ENCODE results near the gene ELFN1.

ELFN1 gene

DNA sequence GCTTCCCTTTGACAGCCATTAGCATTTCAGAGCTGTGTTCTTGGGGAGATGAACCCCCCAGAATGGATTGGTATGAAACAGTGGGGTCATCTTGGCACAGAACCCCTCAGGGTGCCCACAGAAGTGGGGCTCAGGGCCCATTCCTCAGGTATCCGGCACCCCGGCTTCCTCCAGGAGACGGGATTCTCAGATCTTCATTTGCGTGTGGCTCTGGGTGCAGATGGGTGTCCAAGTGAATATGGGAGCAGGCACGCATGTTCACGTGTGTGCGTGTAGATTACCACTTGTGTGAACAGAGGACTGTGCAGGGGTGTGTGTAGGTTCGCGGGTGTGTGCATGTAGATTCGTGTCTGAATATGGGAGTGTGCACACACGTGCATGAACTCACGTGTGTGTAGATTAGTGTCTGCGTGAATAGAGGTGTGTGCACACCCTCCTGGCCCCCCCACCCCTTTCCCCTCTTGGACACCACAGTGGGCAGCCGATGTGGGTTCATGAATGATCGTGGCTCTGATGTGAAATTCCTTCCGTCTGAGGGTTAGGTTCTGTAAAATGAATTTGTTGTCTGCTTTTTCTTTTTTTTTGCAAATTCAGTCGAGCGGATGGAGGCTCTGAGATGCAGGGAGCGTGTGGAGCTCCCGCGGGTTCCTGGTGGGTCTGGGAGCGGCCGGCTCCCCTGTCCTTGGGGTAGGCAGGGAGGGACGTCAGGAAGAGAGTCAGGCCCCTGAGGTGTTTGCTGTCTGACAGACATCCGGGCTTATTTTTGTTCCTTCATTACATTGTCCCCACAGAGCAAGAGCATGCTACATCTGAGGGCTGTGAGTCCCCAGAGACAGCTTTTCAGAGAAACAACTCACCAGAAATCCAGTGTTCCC, 7.4 kb downstream of the ELFN1 start:
- DNase-seq: no peak

DNA sequence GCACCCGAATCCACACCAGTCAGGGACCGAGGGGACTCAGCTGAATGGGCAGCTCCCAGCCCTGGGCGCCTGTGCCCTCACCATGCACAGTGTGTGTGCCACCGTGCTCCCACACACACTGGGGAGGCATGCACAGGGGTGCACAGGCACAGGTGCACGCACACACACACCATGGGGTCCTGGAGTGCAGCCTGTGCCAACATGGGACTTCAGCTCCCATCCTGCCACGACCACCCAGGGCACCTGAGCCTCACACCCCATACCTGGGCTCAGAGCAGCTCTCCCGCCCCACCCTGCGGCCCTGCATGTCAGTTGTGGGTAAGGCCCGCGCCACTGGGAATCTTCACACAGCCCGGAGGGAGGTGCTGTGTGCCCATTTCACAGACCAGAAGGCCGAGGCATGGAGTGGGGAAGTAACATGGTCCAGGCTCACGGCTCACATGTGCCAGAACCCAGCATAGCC, 8.0 kb downstream of the ELFN1 start:
- no peak for DNase-seq

- no peak for DNase-seq
Measured at GRCh38 chr7:1678571-1679325, 8.7 kb downstream of the ELFN1 start.

DNA sequence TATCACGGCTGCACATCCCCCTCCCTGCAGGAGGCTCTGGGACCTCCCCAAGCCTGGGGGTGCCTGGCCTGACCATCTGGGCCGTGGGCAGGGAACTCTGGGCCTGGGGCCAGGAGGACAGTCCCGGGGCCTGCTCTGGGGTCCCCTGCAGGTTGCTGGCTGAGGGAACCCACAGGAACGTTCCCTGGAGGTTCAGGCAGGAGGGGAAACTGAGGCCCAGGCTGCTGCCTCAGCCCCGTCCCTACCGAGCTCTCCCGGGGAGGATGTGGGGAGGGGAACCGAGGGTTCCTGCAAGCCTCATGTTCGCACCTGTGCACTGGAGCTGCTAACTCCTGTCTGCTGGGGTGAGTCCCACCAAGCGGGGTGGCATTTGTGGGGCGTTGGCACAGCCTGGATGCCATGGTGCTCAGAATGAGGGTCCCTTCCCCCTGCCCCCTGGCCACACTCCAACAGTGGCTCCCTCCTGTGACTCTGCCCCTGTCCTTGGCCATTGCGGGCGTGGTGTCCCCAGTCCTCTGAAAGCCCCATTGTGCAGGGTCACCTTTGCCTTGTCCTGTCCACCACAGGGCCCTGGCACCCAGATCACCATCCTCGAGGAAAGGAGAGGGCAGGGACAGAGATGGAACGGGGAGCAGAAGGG, 9.4 kb downstream of the ELFN1 start:
- no peak for DNase-seq

- no peak for DNase-seq
Measured at GRCh38 chr7:1679966-1680730, 10.1 kb downstream of the ELFN1 start.

GRCh38 chr7:1681581-1681980, 11.5 kb downstream of the ELFN1 start:
- DNase-seq: no peak

GRCh38 chr7:1685000-1685624, 15.0 kb downstream of the ELFN1 start:
- no peak for DNase-seq

DNA sequence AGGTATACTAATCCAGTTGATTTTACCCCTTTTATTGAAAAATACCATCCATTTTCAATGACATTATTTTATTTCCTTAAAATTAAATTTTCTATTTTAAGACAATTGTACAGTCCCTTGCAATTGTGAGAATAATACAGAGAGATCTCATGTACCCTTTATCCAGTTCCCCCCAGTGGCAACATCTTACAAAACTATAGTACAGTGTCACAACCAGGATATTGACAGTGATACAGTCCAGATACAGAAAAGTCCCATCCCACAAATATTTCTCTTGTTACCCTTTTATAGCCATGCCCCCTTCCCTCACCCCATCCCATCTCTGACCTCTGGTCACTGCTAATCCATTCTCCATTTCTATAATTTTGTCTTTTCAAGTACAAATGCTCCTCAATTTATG, 18.5 kb downstream of the ELFN1 start:
- no peak for DNase-seq

DNA sequence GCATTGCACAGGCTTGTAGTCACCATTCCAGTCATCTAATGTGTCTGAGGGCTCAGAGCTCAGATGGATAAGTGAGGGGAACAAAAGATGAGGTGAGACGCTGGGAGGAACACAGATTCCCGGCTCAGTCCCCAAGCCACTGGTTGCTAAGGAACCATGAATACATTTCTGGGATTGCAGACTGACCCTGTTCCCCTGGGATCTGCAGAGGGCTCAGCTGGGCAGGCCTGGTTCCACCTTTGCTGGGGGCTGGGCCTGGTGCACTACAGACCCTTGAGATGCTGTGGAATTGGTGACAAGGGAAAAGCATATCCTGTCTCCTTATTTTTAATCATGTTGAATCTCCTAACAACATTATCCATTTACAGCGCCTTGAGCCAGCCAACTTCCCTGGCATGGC, 19.2 kb downstream of the ELFN1 start:
- no peak for DNase-seq

GRCh38 chr7:1690359-1690958, 20.4 kb downstream of the ELFN1 start:
- DNase-seq: no peak

DNA sequence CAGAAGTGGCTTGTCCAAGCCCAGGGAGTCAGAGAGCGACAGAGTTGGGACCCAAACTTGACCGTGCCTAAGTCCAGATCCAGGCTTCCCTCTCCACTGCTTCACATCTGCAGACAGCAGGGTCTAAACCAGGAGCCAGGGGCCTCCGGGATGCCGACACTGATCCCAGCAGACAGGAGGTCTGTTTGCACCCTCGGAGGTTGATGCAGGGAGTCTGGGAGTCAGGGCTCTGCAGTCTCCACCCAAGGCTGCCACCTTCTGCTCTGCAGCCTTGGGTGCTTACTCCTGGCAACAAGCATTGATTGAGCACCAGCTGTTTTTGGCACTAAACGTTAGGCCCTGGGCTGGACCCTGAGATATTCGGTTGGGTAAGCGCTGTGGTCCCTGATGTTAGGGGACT, 21.0 kb downstream of the ELFN1 start:
- DNase-seq: no peak

GRCh38 chr7:1691601-1692514, 21.8 kb downstream of the ELFN1 start:
- no peak for DNase-seq

- no peak for DNase-seq
Measured at GRCh38 chr7:1692515-1693418, 22.7 kb downstream of the ELFN1 start.

- DNase-seq: no peak
Measured at GRCh38 chr7:1693419-1693990, 23.4 kb downstream of the ELFN1 start.

DNA sequence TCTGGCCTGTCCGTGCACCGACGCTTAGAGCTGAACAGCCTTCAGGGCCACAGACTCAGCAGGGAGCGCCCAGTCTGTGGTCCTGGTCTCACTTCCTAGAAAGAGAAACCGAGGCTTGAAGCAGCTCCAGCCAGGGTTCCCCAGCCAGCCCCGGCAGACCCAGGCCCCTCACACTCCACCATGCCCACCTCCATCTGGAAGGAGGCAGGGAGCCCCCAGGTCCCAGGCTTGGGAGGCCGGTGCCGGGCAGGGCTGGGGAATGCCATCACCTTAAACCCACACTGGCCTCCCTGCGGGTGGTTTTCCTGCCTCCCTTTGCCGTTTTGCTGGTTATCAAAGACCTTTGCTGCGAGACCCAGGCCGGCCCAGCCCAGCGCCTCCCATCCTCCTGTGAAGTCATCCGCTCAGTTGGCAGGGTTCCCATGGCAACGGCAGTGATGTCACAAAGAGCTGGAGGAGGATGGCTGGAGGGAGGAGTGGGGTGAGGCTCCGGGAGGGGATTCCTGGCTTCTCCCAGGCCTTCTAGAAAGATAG, 24.0 kb downstream of the ELFN1 start:
- DNase-seq: no peak

DNA sequence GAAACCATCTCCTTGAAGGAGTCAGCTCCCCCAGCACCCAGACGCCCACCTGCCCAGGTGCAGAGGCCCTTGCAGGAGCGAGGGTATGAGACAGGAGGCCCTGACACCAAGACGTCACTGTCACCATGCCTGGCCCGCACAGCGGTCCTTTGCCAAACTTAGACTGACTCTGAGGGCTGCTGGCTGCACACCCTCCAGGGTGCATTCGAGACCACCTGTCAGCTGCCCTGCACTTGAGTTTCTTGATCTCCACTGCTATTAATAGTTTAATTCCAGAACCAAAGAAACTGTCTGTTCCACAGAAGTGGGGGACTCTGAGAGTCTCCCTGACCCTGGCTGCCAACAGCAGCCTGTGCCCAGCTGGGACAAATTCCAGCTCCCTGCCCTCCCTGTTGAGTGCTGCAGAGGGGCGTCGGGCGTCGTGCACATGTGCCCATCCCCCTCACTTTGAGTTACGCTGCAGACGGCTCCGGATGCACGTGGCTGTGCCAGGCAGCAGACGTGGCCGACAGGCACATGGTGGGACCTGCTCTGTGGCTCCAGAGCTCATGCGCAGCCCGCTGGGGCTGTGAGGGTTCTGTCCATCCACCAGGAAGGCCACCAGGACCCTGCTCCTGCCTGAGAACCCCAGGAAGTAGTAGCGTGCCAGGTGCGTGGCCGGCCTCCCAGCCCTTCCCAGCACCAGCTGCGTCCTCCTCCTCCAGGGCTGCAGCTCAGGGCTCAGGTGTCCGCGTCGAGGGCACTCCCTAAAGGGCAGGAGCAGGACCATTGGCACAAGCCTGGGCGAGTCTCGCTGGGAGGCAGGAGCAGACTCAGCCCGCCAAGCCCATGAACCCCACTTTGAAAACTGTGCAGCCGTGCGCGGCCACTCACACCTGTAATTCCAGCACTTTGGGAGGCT, 24.8 kb downstream of the ELFN1 start:
- DNase-seq: no peak

DNA sequence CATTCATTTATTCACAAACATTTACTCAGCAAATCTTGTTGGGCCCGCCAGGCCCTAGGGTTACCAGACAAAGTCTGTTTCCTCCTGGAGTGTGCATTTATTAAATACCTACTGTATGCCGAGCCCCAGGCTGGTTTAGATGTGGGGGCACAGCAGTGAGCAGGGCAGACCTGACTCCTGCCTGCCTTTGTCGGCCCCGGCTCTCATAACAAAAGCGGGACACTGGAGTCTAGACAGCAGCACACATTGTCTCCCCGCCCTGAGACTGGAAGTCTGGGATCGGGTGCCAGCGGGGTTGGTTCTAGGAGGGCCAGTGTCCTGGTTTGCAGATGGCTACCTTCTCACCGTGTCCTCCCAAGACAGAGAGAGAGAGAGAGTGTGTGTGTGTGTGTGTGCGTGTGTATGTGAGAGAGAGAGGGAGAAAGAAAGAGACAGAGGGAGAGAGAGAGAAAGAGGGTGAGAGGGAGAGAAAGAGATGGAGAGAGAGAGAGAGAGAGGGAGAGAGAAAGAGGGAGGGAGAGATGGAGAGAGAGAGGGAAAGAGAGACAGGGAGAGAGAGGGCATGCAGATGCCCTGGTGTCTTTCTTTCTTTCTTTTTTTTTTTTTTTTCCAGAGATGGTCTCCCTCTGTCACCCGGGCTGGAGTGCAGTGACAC, 25.9 kb downstream of the ELFN1 start:
- DNase-seq: no peak

All from activated CD4-positive, CD25-positive, alpha-beta regulatory T cell (primary cell).